Neural progenitor cell (in vitro differentiated cells): Measurements from ENCODE around the gene GTF3C1. TPM values are rescaled to one million over a fixed set of nuclear protein-coding genes. Genes with fewer than 3 reads are reported as not detected.

Source experiments
- DNase-seq: peaks from one replicate; pipeline ENCODE4 v3.0.0-alpha.2; 2016; ENCODE audit warnings: low spot score
- H2AFZ ChIP-seq: fragments of 200-600 bp; sonication (generic); replicated peaks from 2 replicates; pipeline ENCODE4 v1.6.1; 2016; ENCODE audit warnings: antibody characterized with exemption
- H3F3A ChIP-seq: fragments of 200-600 bp; sonication (generic); 2 replicates; pipeline ENCODE4 v1.6.1; 2016; ENCODE audit warnings: antibody characterized with exemption, low read depth
- H3K27ac ChIP-seq: fragments of 200-600 bp; sonication (generic); 2 replicates; pipeline ENCODE4 v1.5.1; 2016; ENCODE audit warnings: mild to moderate bottlenecking
- H3K27me3 ChIP-seq: fragments of 200-600 bp; sonication (generic); 2 replicates; pipeline ENCODE4 v1.6.1; 2016; ENCODE audit warnings: mild to moderate bottlenecking, moderate library complexity
- H3K36me3 ChIP-seq: fragments of 200-600 bp; sonication (generic); 2 replicates; pipeline ENCODE4 v1.5.1; 2016
- H3K4me1 ChIP-seq: fragments of 200-600 bp; sonication (generic); 2 replicates; pipeline ENCODE4 v1.6.1; 2016; ENCODE audit warnings: mixed run types
- H3K4me2 ChIP-seq: fragments of 200-600 bp; sonication (generic); 2 replicates; pipeline ENCODE4 v1.6.1; 2016
- H3K4me3 ChIP-seq: fragments of 200-600 bp; sonication (generic); 2 replicates; pipeline ENCODE4 v1.5.1; 2016
- H3K79me2 ChIP-seq: fragments of 200-600 bp; sonication (generic); 2 replicates; pipeline ENCODE4 v1.6.1; 2016; ENCODE audit warnings: low read depth
- H3K9ac ChIP-seq: fragments of 200-600 bp; sonication (generic); 2 replicates; pipeline ENCODE4 v1.6.1; 2016
- H3K9me3 ChIP-seq: fragments of 200-600 bp; sonication (generic); 2 replicates; pipeline ENCODE4 v1.5.1; 2016; ENCODE audit warnings: low read depth
- H4K20me1 ChIP-seq: fragments of 200-600 bp; sonication (generic); 2 replicates; pipeline ENCODE4 v1.6.1; 2016; ENCODE audit warnings: low read depth
- H3K27ac Mint-ChIP-seq: 3 replicates; pipeline ENCODE4 v1.8.0; 2021; ENCODE audit warnings: mixed read lengths
- H3K27me3 Mint-ChIP-seq: 2 replicates; pipeline ENCODE4 v1.8.0; 2022; ENCODE audit warnings: low read depth, mild to moderate bottlenecking, inconsistent platforms, moderate library complexity, mixed read lengths; ENCODE audit not compliant: insufficient read depth
- H3K36me3 Mint-ChIP-seq: 3 replicates; pipeline ENCODE4 v1.8.0; 2021; ENCODE audit warnings: mixed read lengths
- H3K4me1 Mint-ChIP-seq: 3 replicates; pipeline ENCODE4 v1.8.0; 2021; ENCODE audit warnings: mixed read lengths
- H3K4me3 Mint-ChIP-seq: 3 replicates; pipeline ENCODE4 v1.8.0; 2021; ENCODE audit warnings: mild to moderate bottlenecking, moderate library complexity, mixed read lengths
- H3K9me3 Mint-ChIP-seq: 3 replicates; pipeline ENCODE4 v1.8.0; 2020; ENCODE audit warnings: mixed read lengths
- CTCF ChIP-seq: fragments of 200-600 bp; sonication (generic); IDR thresholded peaks from 2 replicates; pipeline ENCODE4 v1.5.1; 2017; ENCODE audit warnings: antibody characterized with exemption, mild to moderate bottlenecking
- EZH2 ChIP-seq: fragments of 200-600 bp; sonication (generic); IDR thresholded peaks from 2 replicates; pipeline ENCODE4 v1.6.1; 2017; ENCODE audit warnings: antibody characterized with exemption, mild to moderate bottlenecking, moderate library complexity
- EZH2phosphoT487 ChIP-seq: fragments of 200-600 bp; sonication (generic); IDR thresholded peaks from 2 replicates; pipeline ENCODE4 v1.6.1; 2017; ENCODE audit warnings: antibody characterized with exemption
- total RNA-seq: library from RNA; depleted of rRNA; stranded (reverse); fragments of >200 nt; gene quantifications from 2 replicates; pipeline ENCODE4 v1.2.3, GENCODE V29; 2015; ENCODE audit warnings: low replicate concordance

GTF3C1 gene
- total RNA-seq, 1 donor from 2014 or later: 60.9 TPM

GRCh38 chr16:27583634-27584033 lies 33.9 kb upstream of the GTF3C1 start:
- Mint-ChIP-seq H3K9me3 (no peaks in the 10 kb centered on the region), H3K4me1 (peaks cover 20% of the 10 kb centered on the region), H3K27me3 (peaks cover 2% of the 10 kb centered on the region), H3K27ac (no peak overlapping the region), H3K4me3 (no peak overlapping the region), H3K36me3 (peaks cover 12% of the 10 kb centered on the region)
- no peaks in the 10 kb centered on the region for H3K27me3 ChIP-seq
- no peak overlapping the region for H3K4me2 ChIP-seq
- H3F3A ChIP-seq: no peaks in the 10 kb centered on the region
- peaks cover 11% of the 10 kb centered on the region for H3K4me1 ChIP-seq
- TF ChIP-seq EZH2 (no peak), CTCF (no peak), EZH2phosphoT487 (no peak)
- no peak overlapping the region for H3K9ac ChIP-seq
- H2AFZ ChIP-seq: no peak overlapping the region
- H3K4me3 ChIP-seq: no peak overlapping the region
- H3K27ac ChIP-seq: no peak overlapping the region
- H3K9me3 ChIP-seq: no peaks in the 10 kb centered on the region
- no peak for DNase-seq
- H3K36me3 ChIP-seq: no peaks in the 10 kb centered on the region
- H3K79me2 ChIP-seq: no peaks in the 10 kb centered on the region
- H4K20me1 ChIP-seq: peaks cover 10% of the 10 kb centered on the region

- Mint-ChIP-seq H3K4me3 (no peak overlapping the region), H3K4me1 (peaks cover 22% of the 10 kb centered on the region), H3K27me3 (peaks cover 2% of the 10 kb centered on the region), H3K27ac (no peak overlapping the region), H3K9me3 (no peaks in the 10 kb centered on the region), H3K36me3 (peaks cover 12% of the 10 kb centered on the region)
- Histone ChIP-seq H3K4me3 (no peak overlapping the region), H3K4me2 (no peak overlapping the region), H3K36me3 (no peaks in the 10 kb centered on the region), H3K27me3 (no peaks in the 10 kb centered on the region), H2AFZ (no peak overlapping the region), H3F3A (no peaks in the 10 kb centered on the region), H4K20me1 (peaks cover 10% of the 10 kb centered on the region), H3K4me1 (peaks cover 11% of the 10 kb centered on the region), H3K27ac (no peak overlapping the region), H3K9ac (no peak overlapping the region), H3K9me3 (no peaks in the 10 kb centered on the region), H3K79me2 (no peaks in the 10 kb centered on the region)
- TF ChIP-seq EZH2phosphoT487 (no peak), CTCF (no peak), EZH2 (no peak)
- DNase-seq: peak; percentile 24
Measured at GRCh38 chr16:27582883-27583282, 33.2 kb upstream of the GTF3C1 start.

- no peak overlapping the region for H3K4me3 ChIP-seq
- no peaks in the 10 kb centered on the region for H3F3A ChIP-seq
- H3K9ac ChIP-seq: no peak overlapping the region
- peaks cover 10% of the 10 kb centered on the region for H4K20me1 ChIP-seq
- H3K36me3 Mint-ChIP-seq: peaks cover 9% of the 10 kb centered on the region
- no peaks in the 10 kb centered on the region for H3K36me3 ChIP-seq
- H3K9me3 Mint-ChIP-seq: no peaks in the 10 kb centered on the region
- no peaks in the 10 kb centered on the region for H3K79me2 ChIP-seq
- H3K4me3 Mint-ChIP-seq: no peak overlapping the region
- TF ChIP-seq CTCF: no peak
- no peak for TF ChIP-seq EZH2phosphoT487
- TF ChIP-seq EZH2: no peak
- no peaks in the 10 kb centered on the region for H3K9me3 ChIP-seq
- peak overlapping the region; percentile 72 for H3K27ac Mint-ChIP-seq
- no peak overlapping the region for H3K27ac ChIP-seq
- H3K4me1 Mint-ChIP-seq: peaks cover 22% of the 10 kb centered on the region
- H2AFZ ChIP-seq: no peak overlapping the region
- no peak overlapping the region for H3K4me2 ChIP-seq
- no peak for DNase-seq
- H3K27me3 ChIP-seq: no peaks in the 10 kb centered on the region
- H3K27me3 Mint-ChIP-seq: peaks cover 2% of the 10 kb centered on the region
- peaks cover 11% of the 10 kb centered on the region for H3K4me1 ChIP-seq
Measured at GRCh38 chr16:27579087-27579980, 29.6 kb upstream of the GTF3C1 start.
